ENCODE results near the gene INTS11. TPM values are rescaled to one million over a fixed set of nuclear protein-coding genes. Genes with fewer than 3 reads are reported as not detected.
A peak's percentile ranks its signal among the peaks of the same experiment; 100 is the strongest.

The INTS11 gene
- total RNA-seq, 1 donor from 2014 or later, result 66.3 TPM

DNA sequence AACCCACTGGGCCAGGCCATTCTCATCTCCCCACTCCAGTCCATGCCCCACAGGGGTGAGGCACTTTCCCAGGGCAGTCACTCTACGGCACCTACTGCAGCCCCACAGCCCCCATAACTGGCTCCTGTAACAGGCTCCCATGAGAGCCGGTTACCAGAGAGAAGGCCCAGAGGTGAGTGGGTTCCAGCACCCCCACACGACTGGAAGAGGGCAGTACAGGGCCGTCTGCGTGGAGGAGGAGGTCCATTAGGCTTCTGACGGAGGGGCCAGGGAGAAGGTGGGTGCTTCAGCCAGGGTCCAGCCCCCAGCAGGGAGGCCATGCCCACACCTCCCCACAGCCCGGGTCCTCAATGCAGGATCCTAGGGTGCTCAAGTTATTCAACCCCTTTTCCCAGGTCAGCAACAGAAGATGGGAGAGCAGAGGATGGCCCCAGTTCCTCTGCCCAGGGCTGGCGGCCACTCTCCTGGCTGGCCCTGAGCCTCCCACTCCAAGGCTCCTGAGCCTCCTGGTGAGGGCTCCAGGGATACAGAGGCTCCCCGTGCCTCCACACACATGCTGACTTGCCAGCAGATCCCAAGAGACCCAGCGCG lies 18.3 kb downstream of the INTS11 start:
- H3K4me3 ChIP-seq (ENCODE audit: low read depth, low read length), result peak overlapping the region; percentile 75
- TF ChIP-seq, protein P1, sequence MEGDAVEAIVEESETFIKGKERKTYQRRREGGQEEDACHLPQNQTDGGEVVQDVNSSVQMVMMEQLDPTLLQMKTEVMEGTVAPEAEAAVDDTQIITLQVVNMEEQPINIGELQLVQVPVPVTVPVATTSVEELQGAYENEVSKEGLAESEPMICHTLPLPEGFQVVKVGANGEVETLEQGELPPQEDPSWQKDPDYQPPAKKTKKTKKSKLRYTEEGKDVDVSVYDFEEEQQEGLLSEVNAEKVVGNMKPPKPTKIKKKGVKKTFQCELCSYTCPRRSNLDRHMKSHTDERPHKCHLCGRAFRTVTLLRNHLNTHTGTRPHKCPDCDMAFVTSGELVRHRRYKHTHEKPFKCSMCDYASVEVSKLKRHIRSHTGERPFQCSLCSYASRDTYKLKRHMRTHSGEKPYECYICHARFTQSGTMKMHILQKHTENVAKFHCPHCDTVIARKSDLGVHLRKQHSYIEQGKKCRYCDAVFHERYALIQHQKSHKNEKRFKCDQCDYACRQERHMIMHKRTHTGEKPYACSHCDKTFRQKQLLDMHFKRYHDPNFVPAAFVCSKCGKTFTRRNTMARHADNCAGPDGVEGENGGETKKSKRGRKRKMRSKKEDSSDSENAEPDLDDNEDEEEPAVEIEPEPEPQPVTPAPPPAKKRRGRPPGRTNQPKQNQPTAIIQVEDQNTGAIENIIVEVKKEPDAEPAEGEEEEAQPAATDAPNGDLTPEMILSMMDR (IDR thresholded peaks at IDR 0.05; ENCODE audit: insufficient read depth, low read length, severe bottlenecking), result no peak
- FAIRE-seq (no peak), DNase-seq (ENCODE audit: low read depth) (no peak)
- peaks cover 9% of the 10 kb centered on the region for H3K36me3 ChIP-seq (ENCODE audit: control insufficient read depth, insufficient read depth, low read length)
- no peaks in the 10 kb centered on the region for H3K27me3 ChIP-seq (ENCODE audit: control insufficient read depth, insufficient read depth, low read length)

DNA sequence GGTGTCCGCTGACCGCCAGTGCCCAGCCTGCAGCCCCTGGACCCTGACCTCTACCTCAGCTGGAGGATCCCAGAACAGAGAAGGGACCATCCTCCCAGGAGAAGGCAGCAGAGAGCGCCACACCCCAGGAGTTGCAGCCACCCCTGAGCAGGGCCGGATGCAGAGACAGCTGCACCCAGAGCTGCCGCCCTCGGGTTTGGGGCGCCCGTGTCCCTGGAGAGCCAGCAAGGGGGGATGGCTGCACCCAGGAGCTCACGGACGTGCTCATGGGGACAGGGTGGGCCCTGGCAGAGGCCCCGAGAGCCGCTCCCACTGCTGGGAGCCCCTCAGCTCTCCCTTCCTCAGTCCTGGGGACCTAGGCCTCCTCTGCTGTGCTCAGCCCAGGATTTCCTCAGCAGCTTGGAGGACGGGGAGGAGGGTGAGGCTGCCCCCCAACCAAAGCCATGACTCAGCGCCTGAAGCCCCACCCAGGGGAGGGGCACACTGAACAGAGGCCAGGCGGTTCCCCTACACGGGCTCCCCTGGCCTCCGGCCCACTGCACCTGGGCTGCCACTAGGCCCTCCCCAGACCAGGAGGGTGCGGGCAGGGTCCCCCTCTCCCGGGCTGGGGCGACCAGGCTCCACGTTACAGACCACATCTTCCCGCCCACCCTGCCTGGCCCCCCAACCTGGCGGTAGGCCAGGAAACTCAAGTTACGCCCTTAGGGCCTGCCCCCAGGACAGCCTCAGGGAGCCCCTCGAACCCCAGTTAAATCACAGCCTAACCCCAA lies 19.0 kb downstream of the INTS11 start:
- peak overlapping the region; percentile 10 for H3K4me3 ChIP-seq (ENCODE audit: low read depth, low read length)
- FAIRE-seq (no peak), DNase-seq (ENCODE audit: low read depth) (peak; percentile 76)
- TF ChIP-seq, protein P1 (IDR thresholded peaks at IDR 0.05; ENCODE audit: insufficient read depth, low read length, severe bottlenecking), result peak; percentile 28
- H3K27me3 ChIP-seq (ENCODE audit: control insufficient read depth, insufficient read depth, low read length), result no peaks in the 10 kb centered on the region
- peaks cover 5% of the 10 kb centered on the region for H3K36me3 ChIP-seq (ENCODE audit: control insufficient read depth, insufficient read depth, low read length)

DNA sequence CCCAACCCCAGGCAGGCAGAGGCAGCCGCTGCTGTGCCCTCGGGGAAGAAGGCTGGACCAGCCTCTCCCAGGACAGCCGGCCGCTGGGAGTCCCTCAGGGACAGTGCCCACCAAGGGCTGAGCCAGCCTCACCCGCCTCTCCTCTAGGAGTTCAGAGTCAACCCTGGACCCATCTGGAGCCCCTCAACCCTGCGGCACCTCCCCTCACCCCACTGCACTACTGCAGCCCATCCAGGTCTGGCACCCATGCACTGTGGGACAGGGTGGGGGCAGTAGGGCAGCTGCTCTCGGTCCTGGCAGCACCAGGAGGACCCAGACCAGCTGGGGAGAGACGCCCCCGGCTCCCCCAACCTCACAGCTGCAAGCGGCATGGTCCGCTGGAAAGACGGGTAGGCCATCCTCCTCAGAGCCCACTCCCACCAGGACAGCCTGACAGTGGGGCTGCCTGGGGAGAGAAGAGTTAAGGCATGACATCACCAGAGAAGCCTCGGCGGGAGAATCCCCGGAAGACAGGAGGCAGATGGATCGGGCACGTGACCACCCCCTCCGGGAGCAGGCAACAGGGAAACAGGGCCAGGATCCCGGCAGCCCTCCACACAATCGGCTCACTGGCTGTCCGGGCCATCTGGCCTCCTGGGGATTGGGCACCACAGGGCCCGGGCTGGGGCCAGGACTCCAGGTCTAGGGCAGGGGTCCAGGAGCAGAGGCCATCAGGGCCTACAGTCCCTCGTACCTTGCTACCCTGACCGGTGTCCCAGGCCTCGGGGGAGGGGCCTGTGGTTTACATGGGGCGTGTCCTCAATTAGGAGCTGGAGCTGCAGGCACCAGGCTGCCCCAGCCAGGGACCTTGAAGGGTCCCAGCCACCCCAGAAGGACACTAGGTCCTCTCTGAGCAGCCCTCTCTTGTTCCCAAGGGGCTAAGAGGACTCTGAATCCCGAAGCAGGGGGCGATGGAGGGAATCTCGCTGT lies 19.8 kb downstream of the INTS11 start:
- Histone ChIP-seq H3K4me3 (ENCODE audit: low read depth, low read length) (no peak overlapping the region), H3K27me3 (ENCODE audit: control insufficient read depth, insufficient read depth, low read length) (no peaks in the 10 kb centered on the region), H3K36me3 (ENCODE audit: control insufficient read depth, insufficient read depth, low read length) (peaks cover 1% of the 10 kb centered on the region)
- FAIRE-seq (no peak), DNase-seq (ENCODE audit: low read depth) (peak; percentile 51)
- TF ChIP-seq, protein P1 (IDR thresholded peaks at IDR 0.05; ENCODE audit: insufficient read depth, low read length, severe bottlenecking), result no peak

DNA sequence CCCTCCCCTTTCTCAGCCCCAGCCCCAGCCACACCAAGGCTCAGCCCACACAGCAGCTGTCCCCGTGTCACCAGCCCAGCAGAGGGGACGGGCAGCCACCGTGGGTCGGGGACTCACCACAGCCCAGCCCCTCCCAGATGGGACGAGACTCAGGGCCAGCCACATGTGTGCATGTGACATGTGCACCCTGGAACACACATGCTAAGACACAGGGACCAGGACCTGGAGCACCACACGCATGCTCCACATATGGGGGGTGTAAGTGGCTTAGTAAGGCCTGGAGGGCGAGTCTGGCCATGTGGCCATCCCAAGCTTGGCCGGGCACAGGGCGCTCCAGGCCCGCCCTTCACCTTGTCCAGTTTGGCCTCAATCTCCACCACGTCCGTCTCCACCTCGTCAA lies 20.7 kb downstream of the INTS11 start:
- DNase-seq (ENCODE audit: low read depth) (no peak), FAIRE-seq (no peak)
- H3K4me3 ChIP-seq (ENCODE audit: low read depth, low read length), result no peak overlapping the region
- no peaks in the 10 kb centered on the region for H3K27me3 ChIP-seq (ENCODE audit: control insufficient read depth, insufficient read depth, low read length)
- TF ChIP-seq, protein P1 (IDR thresholded peaks at IDR 0.05; ENCODE audit: insufficient read depth, low read length, severe bottlenecking), result no peak
- H3K36me3 ChIP-seq (ENCODE audit: control insufficient read depth, insufficient read depth, low read length), result peaks cover 1% of the 10 kb centered on the region

DNA sequence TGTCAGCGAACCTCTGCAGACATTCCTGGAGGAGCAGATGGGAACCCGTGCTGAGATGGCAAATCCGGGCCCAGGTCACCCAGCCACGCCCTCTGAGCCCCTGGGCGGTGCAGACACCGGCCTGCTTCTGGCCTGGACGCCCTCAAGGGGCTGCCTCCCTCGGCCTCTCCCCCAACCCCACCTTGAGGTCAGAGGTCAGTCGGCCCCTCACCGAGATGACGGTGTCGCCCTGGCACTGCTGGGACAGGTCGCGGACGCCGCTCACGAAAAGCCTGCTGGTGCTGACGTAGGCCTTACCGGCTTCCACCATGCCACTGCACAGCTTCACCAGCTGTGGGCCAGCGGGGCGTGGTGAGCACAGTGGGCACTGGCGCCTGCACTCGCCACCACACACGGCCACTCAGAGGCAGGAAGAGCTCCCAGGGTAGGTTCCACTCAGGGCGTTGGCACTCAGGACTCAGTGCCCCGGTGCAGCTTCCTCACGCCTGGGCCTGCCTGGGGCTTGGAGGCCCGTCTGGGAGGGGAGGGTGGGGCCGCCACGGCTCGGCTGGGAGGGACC lies 21.4 kb downstream of the INTS11 start:
- TF ChIP-seq, protein P1 (IDR thresholded peaks at IDR 0.05; ENCODE audit: insufficient read depth, low read length, severe bottlenecking), result no peak

More for the DNA sequence above, 21.4 kb downstream of the INTS11 start:
- H3K36me3 ChIP-seq (ENCODE audit: control insufficient read depth, insufficient read depth, low read length), result peaks cover 1% of the 10 kb centered on the region
- FAIRE-seq (no peak), DNase-seq (ENCODE audit: low read depth) (peak; percentile 40)
- H3K4me3 ChIP-seq (ENCODE audit: low read depth, low read length), result no peak overlapping the region
- H3K27me3 ChIP-seq (ENCODE audit: control insufficient read depth, insufficient read depth, low read length), result no peaks in the 10 kb centered on the region
